Hepatocyte (in vitro differentiated cells): Measurements from ENCODE around the gene GRIK4. TPM values are rescaled to one million over a fixed set of nuclear protein-coding genes. Genes with fewer than 3 reads are reported as not detected.

ENCODE experiments used
- DNase-seq: peaks from one replicate; pipeline ENCODE4 v3.0.0-alpha.2; 2016; ENCODE audit warnings: low spot score
- H2AFZ ChIP-seq: fragments of 200-600 bp; sonication (generic); 2 replicates; pipeline ENCODE4 v1.6.0; 2016; ENCODE audit warnings: antibody characterized with exemption, mild to moderate bottlenecking
- H3K27ac ChIP-seq: fragments of 200-600 bp; sonication (generic); 2 replicates; pipeline ENCODE4 v1.5.1; 2016; ENCODE audit warnings: mild to moderate bottlenecking
- H3K27me3 ChIP-seq: fragments of 200-600 bp; sonication (generic); 2 replicates; pipeline ENCODE4 v1.6.1; 2016
- H3K36me3 ChIP-seq: fragments of 200-600 bp; sonication (generic); replicated peaks from 2 replicates; pipeline ENCODE4 v1.5.1; 2016; ENCODE audit warnings: low read depth; ENCODE audit not compliant: insufficient read depth
- H3K4me1 ChIP-seq: fragments of 200-600 bp; sonication (generic); 2 replicates; pipeline ENCODE4 v1.5.1; 2016; ENCODE audit warnings: mild to moderate bottlenecking, moderate library complexity; ENCODE audit not compliant: insufficient read depth
- H3K4me2 ChIP-seq: fragments of 200-600 bp; sonication (generic); 2 replicates; pipeline ENCODE4 v1.6.0; 2016
- H3K4me3 ChIP-seq: fragments of 200-600 bp; sonication (generic); 2 replicates; pipeline ENCODE4 v1.5.1; 2016; ENCODE audit warnings: mild to moderate bottlenecking
- H3K79me2 ChIP-seq: fragments of 200-600 bp; sonication (generic); 2 replicates; pipeline ENCODE4 v1.6.0; 2017; ENCODE audit warnings: mild to moderate bottlenecking
- H3K9me2 ChIP-seq: fragments of 200-600 bp; sonication (generic); replicated peaks from 2 replicates; pipeline ENCODE4 v1.6.0; 2017; ENCODE audit warnings: mild to moderate bottlenecking; ENCODE audit not compliant: insufficient read depth
- H3K9me3 ChIP-seq: fragments of 200-600 bp; sonication (generic); 2 replicates; pipeline ENCODE4 v1.5.1; 2016; ENCODE audit warnings: low read depth, mild to moderate bottlenecking
- H4K20me1 ChIP-seq: fragments of 200-600 bp; sonication (generic); 2 replicates; pipeline ENCODE4 v1.6.0; 2016; ENCODE audit warnings: mild to moderate bottlenecking; ENCODE audit not compliant: insufficient read depth, poor library complexity, severe bottlenecking
- EZH2 ChIP-seq: fragments of 200-600 bp; sonication (generic); IDR thresholded peaks from 2 replicates; pipeline ENCODE4 v1.6.1; 2016; ENCODE audit warnings: antibody characterized with exemption, mild to moderate bottlenecking, borderline replicate concordance
- EZH2phosphoT487 ChIP-seq: fragments of 200-600 bp; sonication (generic); IDR thresholded peaks from one replicate; pipeline ENCODE4 v1.6.1; 2018; ENCODE audit warnings: antibody characterized with exemption, mild to moderate bottlenecking, low read depth, moderate library complexity; ENCODE audit not compliant: unreplicated experiment, severe bottlenecking
- WGBS: methylation state at CpG from one replicate; pipeline ENCODE4 v1.1.6; 2016; ENCODE audit warnings: low lambda C conversion rate; ENCODE audit errors: missing lambda C conversion rate; 5-methylcytosine and 5-hydroxymethylcytosine counted together
- polyA plus RNA-seq: library from polyadenylated mRNA; unstranded; fragments of >200 nt; fragmentation: Nextera tagmentation; extraction: Ambion mirVana; gene quantifications from 2 replicates; pipeline ENCODE4 v1.2.1, GENCODE V29; 2016
- total RNA-seq: library from RNA; depleted of rRNA; stranded (reverse); fragments of >200 nt; gene quantifications from 2 replicates; pipeline ENCODE4 v1.2.3, GENCODE V29; 2014
- TF ChIP-seq, protein P1 (sequence below): fragments of 200-600 bp; sonication (generic); IDR thresholded peaks from 2 replicates; pipeline ENCODE4 v1.5.1; 2016; ENCODE audit warnings: antibody characterized with exemption, mild to moderate bottlenecking; ENCODE audit not compliant: poor library complexity

The GRIK4 gene
- total and polyA plus RNA-seq, 2 experiments from 2014 or later: 1.5 to 2.3 TPM

DNA sequence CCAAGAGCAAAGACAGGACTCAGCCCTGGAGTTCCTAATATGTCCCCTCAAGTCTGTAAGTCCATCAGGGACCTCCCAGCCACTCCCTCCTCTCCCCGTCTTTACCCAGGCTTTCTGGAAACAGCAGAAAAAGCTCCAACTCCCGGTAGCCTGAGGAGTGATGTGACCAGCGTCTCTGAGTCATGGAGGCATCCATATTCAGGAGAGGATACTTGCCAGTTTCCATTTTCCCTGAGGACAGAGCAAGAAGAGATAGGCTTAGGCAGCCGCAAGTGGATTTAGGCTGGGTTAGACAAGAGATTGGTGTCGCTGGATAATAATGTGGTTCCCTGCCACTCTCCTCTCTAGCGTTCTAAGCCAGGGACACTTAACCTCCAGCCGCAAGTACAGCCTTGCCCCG is 206.6 kb downstream of the GRIK4 start:
- Histone ChIP-seq H4K20me1 (no peaks in the 10 kb centered on the region), H3K79me2 (no peaks in the 10 kb centered on the region), H2AFZ (no peak overlapping the region), H3K4me3 (no peak overlapping the region), H3K27ac (no peak overlapping the region), H3K9me3 (no peaks in the 10 kb centered on the region), H3K36me3 (no peaks in the 10 kb centered on the region), H3K27me3 (no peaks in the 10 kb centered on the region), H3K4me1 (no peaks in the 10 kb centered on the region), H3K9me2 (no peaks in the 10 kb centered on the region), H3K4me2 (no peak overlapping the region)
- WGBS: 83% methylated on average over 8 of the region's 8 CpGs
- DNase-seq: no peak
- TF ChIP-seq, protein P1, sequence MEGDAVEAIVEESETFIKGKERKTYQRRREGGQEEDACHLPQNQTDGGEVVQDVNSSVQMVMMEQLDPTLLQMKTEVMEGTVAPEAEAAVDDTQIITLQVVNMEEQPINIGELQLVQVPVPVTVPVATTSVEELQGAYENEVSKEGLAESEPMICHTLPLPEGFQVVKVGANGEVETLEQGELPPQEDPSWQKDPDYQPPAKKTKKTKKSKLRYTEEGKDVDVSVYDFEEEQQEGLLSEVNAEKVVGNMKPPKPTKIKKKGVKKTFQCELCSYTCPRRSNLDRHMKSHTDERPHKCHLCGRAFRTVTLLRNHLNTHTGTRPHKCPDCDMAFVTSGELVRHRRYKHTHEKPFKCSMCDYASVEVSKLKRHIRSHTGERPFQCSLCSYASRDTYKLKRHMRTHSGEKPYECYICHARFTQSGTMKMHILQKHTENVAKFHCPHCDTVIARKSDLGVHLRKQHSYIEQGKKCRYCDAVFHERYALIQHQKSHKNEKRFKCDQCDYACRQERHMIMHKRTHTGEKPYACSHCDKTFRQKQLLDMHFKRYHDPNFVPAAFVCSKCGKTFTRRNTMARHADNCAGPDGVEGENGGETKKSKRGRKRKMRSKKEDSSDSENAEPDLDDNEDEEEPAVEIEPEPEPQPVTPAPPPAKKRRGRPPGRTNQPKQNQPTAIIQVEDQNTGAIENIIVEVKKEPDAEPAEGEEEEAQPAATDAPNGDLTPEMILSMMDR: no peak
- TF ChIP-seq EZH2phosphoT487: no peak
- TF ChIP-seq EZH2: no peak

GRCh38 chr11:120719348-120719747 is 207.8 kb downstream of the GRIK4 start:
- peak; percentile 33 for DNase-seq
- H3K9me2 ChIP-seq: no peaks in the 10 kb centered on the region
- H3K4me3 ChIP-seq: no peak overlapping the region
- H3K36me3 ChIP-seq: no peaks in the 10 kb centered on the region
- H3K27ac ChIP-seq: no peak overlapping the region
- TF ChIP-seq, protein P1: no peak
- no peaks in the 10 kb centered on the region for H3K4me1 ChIP-seq
- 58% methylated on average over 3 of the region's 3 CpGs for WGBS
- no peaks in the 10 kb centered on the region for H3K9me3 ChIP-seq
- no peaks in the 10 kb centered on the region for H3K79me2 ChIP-seq
- H3K27me3 ChIP-seq: no peaks in the 10 kb centered on the region
- H2AFZ ChIP-seq: no peak overlapping the region
- H3K4me2 ChIP-seq: no peak overlapping the region
- no peaks in the 10 kb centered on the region for H4K20me1 ChIP-seq

DNA sequence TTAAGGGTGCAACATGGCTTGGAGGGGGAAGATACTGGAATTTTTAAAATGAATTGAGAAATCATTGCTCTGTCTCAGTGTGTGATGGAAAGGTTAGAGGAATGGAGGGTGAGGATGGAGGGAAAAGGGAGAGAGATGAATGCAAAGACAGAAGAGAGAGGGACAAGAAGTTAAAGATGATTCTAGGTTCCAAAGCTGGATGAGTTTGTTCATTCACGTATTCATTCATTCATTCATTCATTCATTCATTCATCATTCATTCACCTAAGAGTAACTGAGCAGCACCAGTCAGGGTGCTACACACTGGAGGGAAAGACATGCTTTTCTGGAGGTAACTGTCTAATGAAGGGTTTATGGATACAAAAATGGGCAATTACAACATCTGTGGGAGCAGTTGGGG is 209.2 kb downstream of the GRIK4 start:
- Histone ChIP-seq H3K36me3 (no peaks in the 10 kb centered on the region), H3K79me2 (no peaks in the 10 kb centered on the region), H3K9me2 (no peaks in the 10 kb centered on the region), H4K20me1 (no peaks in the 10 kb centered on the region), H3K4me1 (no peaks in the 10 kb centered on the region), H3K4me3 (no peak overlapping the region), H3K4me2 (no peak overlapping the region), H3K27me3 (no peaks in the 10 kb centered on the region), H3K9me3 (no peaks in the 10 kb centered on the region), H3K27ac (no peak overlapping the region), H2AFZ (no peak overlapping the region)
- 100% methylated on average over 1 of the region's 1 CpG for WGBS
- DNase-seq: no peak
- TF ChIP-seq, protein P1: no peak
- TF ChIP-seq EZH2 (no peak), EZH2phosphoT487 (no peak)

- Histone ChIP-seq H3K27ac (no peak overlapping the region), H3K36me3 (no peaks in the 10 kb centered on the region), H3K79me2 (no peaks in the 10 kb centered on the region), H2AFZ (no peak overlapping the region), H3K4me1 (no peaks in the 10 kb centered on the region), H3K27me3 (no peaks in the 10 kb centered on the region), H3K9me2 (no peaks in the 10 kb centered on the region), H3K9me3 (no peaks in the 10 kb centered on the region), H3K4me2 (no peak overlapping the region), H3K4me3 (no peak overlapping the region), H4K20me1 (no peaks in the 10 kb centered on the region)
- TF ChIP-seq EZH2 (no peak), EZH2phosphoT487 (no peak)
- TF ChIP-seq, protein P1: no peak
- WGBS: 67% methylated on average over 6 of the region's 6 CpGs
- DNase-seq: no peak
Observed at GRCh38 chr11:120722524-120722923, 211.0 kb downstream of the GRIK4 start.
